ENCODE data around the gene ZNF488. TPM values are rescaled to one million over a fixed set of nuclear protein-coding genes. Genes with fewer than 3 reads are reported as not detected.

ZNF488 gene
- total and polyA plus RNA-seq, 10 donors: 0.02 to 0.26 (median 0.11) TPM; not detected in 6

GRCh38 chr10:47325303-47326291 lies 58.5 kb downstream of the ZNF488 start:
- Histone ChIP-seq H3K9me3 (no peaks in the 10 kb centered on the region), H3K36me3 (no peaks in the 10 kb centered on the region), H3K27me3 (replicated peaks in 1 of 7) (peaks cover 0 to 17% (median 0%) of the 10 kb centered on the region in 7 donors), H3K4me3 (no peak overlapping the region), H3K4me1 (no peaks in the 10 kb centered on the region), H3K27ac (no peak overlapping the region)
- TF ChIP-seq POLR2A (IDR thresholded peaks at IDR 0.05) (no peak), POLR2AphosphoS5 (IDR thresholded peaks at IDR 0.05) (no peak)
- TF ChIP-seq, protein P1, sequence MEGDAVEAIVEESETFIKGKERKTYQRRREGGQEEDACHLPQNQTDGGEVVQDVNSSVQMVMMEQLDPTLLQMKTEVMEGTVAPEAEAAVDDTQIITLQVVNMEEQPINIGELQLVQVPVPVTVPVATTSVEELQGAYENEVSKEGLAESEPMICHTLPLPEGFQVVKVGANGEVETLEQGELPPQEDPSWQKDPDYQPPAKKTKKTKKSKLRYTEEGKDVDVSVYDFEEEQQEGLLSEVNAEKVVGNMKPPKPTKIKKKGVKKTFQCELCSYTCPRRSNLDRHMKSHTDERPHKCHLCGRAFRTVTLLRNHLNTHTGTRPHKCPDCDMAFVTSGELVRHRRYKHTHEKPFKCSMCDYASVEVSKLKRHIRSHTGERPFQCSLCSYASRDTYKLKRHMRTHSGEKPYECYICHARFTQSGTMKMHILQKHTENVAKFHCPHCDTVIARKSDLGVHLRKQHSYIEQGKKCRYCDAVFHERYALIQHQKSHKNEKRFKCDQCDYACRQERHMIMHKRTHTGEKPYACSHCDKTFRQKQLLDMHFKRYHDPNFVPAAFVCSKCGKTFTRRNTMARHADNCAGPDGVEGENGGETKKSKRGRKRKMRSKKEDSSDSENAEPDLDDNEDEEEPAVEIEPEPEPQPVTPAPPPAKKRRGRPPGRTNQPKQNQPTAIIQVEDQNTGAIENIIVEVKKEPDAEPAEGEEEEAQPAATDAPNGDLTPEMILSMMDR (IDR thresholded peaks at IDR 0.05 in 8 of 11, conservative IDR thresholded peaks at IDR 0.05 in 3 of 11): no peak
- DNase-seq: no peak
- 92 to 95% (median 93%) methylated on average over 30 of the region's 30 CpGs for WGBS, 5 donors
- intact Hi-C loops (cut with DNase I; ENCODE audit: low total_unique reads): no loop called here

GRCh38 chr10:47323636-47324296 lies 60.3 kb downstream of the ZNF488 start:
- Histone ChIP-seq H3K4me3 (no peak overlapping the region), H3K4me1 (no peaks in the 10 kb centered on the region), H3K9me3 (no peaks in the 10 kb centered on the region), H3K36me3 (no peaks in the 10 kb centered on the region), H3K27ac (no peak overlapping the region), H3K27me3 (replicated peaks in 1 of 7) (peaks cover 0 to 17% (median 0%) of the 10 kb centered on the region in 7 donors)
- no peak for DNase-seq
- 60 to 73% (median 62%) methylated on average over 4 to 5 of the region's 5 CpGs for WGBS, 5 donors
- TF ChIP-seq POLR2A (IDR thresholded peaks at IDR 0.05) (no peak), POLR2AphosphoS5 (IDR thresholded peaks at IDR 0.05) (no peak)
- TF ChIP-seq, protein P1 (IDR thresholded peaks at IDR 0.05 in 8 of 11, conservative IDR thresholded peaks at IDR 0.05 in 3 of 11): no peak
- intact Hi-C loops (cut with DNase I; ENCODE audit: low total_unique reads): no loop called here

- no peaks in the 10 kb centered on the region for H3K4me1 ChIP-seq
- DNase-seq: no peak
- no peak overlapping the region for H3K27ac ChIP-seq
- TF ChIP-seq POLR2AphosphoS5 (IDR thresholded peaks at IDR 0.05) (no peak), POLR2A (IDR thresholded peaks at IDR 0.05) (no peak)
- TF ChIP-seq, protein P1 (IDR thresholded peaks at IDR 0.05 in 8 of 11, conservative IDR thresholded peaks at IDR 0.05 in 3 of 11): no peak
- H3K9me3 ChIP-seq: no peaks in the 10 kb centered on the region
- H3K4me3 ChIP-seq: no peak overlapping the region
- H3K36me3 ChIP-seq: no peaks in the 10 kb centered on the region
- 56 to 82% (median 72%) methylated on average over 1 of the region's 1 CpG for WGBS, 5 donors
- intact Hi-C loops (cut with DNase I; ENCODE audit: low total_unique reads): no loop called here
- H3K27me3 ChIP-seq (replicated peaks in 1 of 7): peaks cover 0 to 17% (median 0%) of the 10 kb centered on the region in 7 donors
These were observed 61.0 kb downstream of the ZNF488 start for GRCh38 chr10:47323087-47323486.
